Colonic mucosa (tissue), 4 donors: ENCODE results near the gene P3H4. TPM values are rescaled to one million over a fixed set of nuclear protein-coding genes. Genes with fewer than 3 reads are reported as not detected.
"Not testable (repeated sequence)": the region's sequence is repeated elsewhere in the genome, so short reads cannot be mapped to it uniquely, and the experiment has no call there.

ENCODE experiments used
- DNase-seq: peaks from one replicate; pipeline ENCODE4 v3.0.0-alpha.2; 2020
- H3K27ac ChIP-seq: fragments of 200-600 bp; one replicate; pipeline ENCODE4 v1.8.0; 2021
- H3K27me3 ChIP-seq: fragments of 200-600 bp; one replicate; pipeline ENCODE4 v1.8.0; 2021
- H3K36me3 ChIP-seq: fragments of 200-600 bp; one replicate; pipeline ENCODE4 v1.8.0; 2021
- H3K4me1 ChIP-seq: fragments of 200-600 bp; one replicate; pipeline ENCODE4 v1.8.0; 2021; ENCODE audit warnings: mild to moderate bottlenecking
- H3K4me3 ChIP-seq: fragments of 200-600 bp; one replicate; pipeline ENCODE4 v1.8.0; 2021
- H3K9ac ChIP-seq, 2 donors: one replicate each; pipeline ENCODE4 v1.7.0; 2013; ENCODE audit warnings: control low read depth in 2 of 2, low read depth in 2 of 2, low read length in 2 of 2
- H3K9me3 ChIP-seq: fragments of 200-600 bp; one replicate; pipeline ENCODE4 v1.8.0; 2021
- intact Hi-C: fragments of 100-400 bp; cut with DNase I; formaldehyde crosslinking; loops from one replicate; pipeline ENCODE4 v1.14.1; 2022
- total RNA-seq, 2 donors: library from RNA; stranded (reverse); fragmentation: NEBNext Ultra II Directional in 1 of 2; extraction: Animal tissue kit (Norgen Biotek cat#: 25700) in 1 of 2; gene quantifications; one replicate each; pipeline ENCODE4 v1.2.1, GENCODE V29; 2021
- TF ChIP-seq, protein P1 (sequence below): fragments of 200-600 bp; IDR thresholded peaks from one replicate; pipeline ENCODE4 v1.8.0; 2022; ENCODE audit warnings: antibody characterized with exemption, mild to moderate bottlenecking
- donor health status: healthy.
- donor health status: DM: no; HTN: no; CAD: no.
- donor health status: DM: no; HTN: no; CAD: no.

P3H4 gene
- total RNA-seq, 2 donors from 2014 or later = 8.5 to 16.7 TPM

DNA sequence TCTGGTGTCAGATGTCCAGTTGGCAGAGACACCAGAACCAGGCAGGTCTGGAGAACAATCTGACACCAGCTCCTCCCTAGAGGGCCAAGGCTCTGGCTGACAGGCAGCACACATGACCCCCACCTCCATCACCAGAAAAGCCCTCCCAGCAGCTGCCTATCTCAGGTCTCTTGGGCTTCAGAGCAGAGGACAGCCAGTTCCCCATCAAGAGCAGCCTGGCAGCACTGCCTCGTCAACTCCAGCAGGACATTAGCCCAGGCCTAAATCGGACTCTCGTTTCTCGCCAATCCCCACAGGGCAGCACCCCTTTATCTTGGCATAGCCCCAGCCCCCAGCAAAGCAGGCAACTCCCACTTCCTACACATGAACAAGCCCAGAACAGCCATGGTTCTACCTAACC is 29.6 kb downstream of the P3H4 start:
- DNase-seq = no peak
- peak overlapping the region in 1 of 2 donors; percentile 51 for H3K9ac ChIP-seq
- H3K27me3 ChIP-seq = no peaks in the 10 kb centered on the region
- TF ChIP-seq, protein P1, sequence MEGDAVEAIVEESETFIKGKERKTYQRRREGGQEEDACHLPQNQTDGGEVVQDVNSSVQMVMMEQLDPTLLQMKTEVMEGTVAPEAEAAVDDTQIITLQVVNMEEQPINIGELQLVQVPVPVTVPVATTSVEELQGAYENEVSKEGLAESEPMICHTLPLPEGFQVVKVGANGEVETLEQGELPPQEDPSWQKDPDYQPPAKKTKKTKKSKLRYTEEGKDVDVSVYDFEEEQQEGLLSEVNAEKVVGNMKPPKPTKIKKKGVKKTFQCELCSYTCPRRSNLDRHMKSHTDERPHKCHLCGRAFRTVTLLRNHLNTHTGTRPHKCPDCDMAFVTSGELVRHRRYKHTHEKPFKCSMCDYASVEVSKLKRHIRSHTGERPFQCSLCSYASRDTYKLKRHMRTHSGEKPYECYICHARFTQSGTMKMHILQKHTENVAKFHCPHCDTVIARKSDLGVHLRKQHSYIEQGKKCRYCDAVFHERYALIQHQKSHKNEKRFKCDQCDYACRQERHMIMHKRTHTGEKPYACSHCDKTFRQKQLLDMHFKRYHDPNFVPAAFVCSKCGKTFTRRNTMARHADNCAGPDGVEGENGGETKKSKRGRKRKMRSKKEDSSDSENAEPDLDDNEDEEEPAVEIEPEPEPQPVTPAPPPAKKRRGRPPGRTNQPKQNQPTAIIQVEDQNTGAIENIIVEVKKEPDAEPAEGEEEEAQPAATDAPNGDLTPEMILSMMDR = no peak
- no peaks in the 10 kb centered on the region for H3K36me3 ChIP-seq
- peaks cover 14% of the 10 kb centered on the region for H3K4me1 ChIP-seq
- H3K9me3 ChIP-seq = no peaks in the 10 kb centered on the region
- intact Hi-C loops = no loop called here
- peak overlapping the region; percentile 18 for H3K27ac ChIP-seq
- no peak overlapping the region for H3K4me3 ChIP-seq

DNA sequence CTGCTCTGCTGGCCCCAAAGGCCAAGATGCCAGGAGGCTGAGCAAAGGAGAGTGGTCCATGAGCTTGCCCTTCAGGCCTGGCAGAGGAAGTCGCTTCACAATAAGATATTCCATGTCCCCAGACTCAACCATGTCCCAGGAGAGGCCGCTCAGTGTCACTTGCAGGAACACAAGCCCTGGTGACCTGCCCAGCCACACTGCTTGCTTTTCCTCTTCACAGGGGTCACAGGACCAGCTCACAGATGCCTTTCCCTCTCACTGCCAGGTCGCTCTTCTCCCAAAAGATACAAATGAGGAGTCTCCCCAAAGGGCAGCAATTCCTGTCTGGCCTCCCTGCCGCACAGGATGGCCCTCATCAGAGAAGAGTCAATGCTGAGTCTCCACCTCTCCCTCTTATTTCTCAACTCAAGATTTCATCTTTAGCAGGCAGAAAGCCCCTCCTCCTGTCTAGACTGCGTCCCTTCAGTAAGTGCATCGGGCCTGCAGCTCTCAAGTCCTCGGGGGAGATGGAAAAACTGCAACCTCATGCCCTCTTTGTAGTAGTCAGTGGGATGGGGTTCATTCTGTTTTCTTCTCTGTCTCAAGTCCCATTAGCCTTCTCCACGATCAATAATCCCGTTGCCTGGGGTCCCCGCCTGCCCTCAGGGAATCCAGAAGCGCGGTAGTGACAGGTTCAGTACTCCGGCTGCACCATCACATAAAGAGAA is 30.2 kb downstream of the P3H4 start:
- H3K4me1 ChIP-seq = peaks cover 19% of the 10 kb centered on the region
- intact Hi-C loops = no loop called here

DNA sequence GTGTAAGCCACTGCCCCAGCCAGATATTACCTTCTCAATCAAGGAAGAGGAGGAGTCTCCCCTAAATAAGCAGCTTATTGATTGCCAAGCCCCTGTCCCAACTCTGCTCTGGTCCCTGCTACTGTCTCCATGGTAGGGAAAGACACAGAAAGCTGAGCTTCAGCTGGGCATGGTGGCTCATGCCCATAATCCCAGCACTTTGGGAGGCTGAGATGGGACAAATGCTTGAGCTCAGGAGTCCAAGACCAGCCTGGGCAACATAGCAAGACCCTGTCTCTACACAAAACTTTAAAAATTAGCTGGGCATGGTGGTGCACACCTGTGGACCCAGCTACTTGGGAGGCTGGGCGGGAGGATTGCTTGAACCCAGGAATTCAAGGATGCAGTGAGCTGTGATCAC is 31.8 kb downstream of the P3H4 start:
- DNase-seq = no peak
- Histone ChIP-seq H3K27me3 (no peaks in the 10 kb centered on the region), H3K4me3 (no peak overlapping the region), H3K27ac (no peak overlapping the region), H3K36me3 (no peaks in the 10 kb centered on the region), H3K4me1 (peaks cover 35% of the 10 kb centered on the region), H3K9me3 (no peaks in the 10 kb centered on the region), H3K9ac (no peak overlapping the region)
- intact Hi-C loops = no loop called here
- TF ChIP-seq, protein P1 = no peak

More for the DNA sequence above, 30.2 kb downstream of the P3H4 start:
- TF ChIP-seq, protein P1 = no peak
- H3K4me3 ChIP-seq = no peak overlapping the region
- H3K36me3 ChIP-seq = no peaks in the 10 kb centered on the region
- peak overlapping the region; percentile 18 for H3K27ac ChIP-seq
- no peaks in the 10 kb centered on the region for H3K9me3 ChIP-seq
- no peak for DNase-seq
- no peaks in the 10 kb centered on the region for H3K27me3 ChIP-seq
- H3K9ac ChIP-seq = peak overlapping the region in 1 of 2 donors; percentile 51

- DNase-seq = peak; percentile 80
- Histone ChIP-seq H3K27me3 (no peaks in the 10 kb centered on the region), H3K27ac (peak overlapping the region; percentile 95), H3K4me3 (no peak overlapping the region), H3K9me3 (no peaks in the 10 kb centered on the region), H3K36me3 (no peaks in the 10 kb centered on the region), H3K4me1 (peaks cover 52% of the 10 kb centered on the region), H3K9ac (peak overlapping the region in 1 of 2 donors; percentile 68)
- intact Hi-C loops = no loop called here
- TF ChIP-seq, protein P1 = no peak
Observed at GRCh38 chr17:41777574-41778188, 34.1 kb downstream of the P3H4 start.

DNA sequence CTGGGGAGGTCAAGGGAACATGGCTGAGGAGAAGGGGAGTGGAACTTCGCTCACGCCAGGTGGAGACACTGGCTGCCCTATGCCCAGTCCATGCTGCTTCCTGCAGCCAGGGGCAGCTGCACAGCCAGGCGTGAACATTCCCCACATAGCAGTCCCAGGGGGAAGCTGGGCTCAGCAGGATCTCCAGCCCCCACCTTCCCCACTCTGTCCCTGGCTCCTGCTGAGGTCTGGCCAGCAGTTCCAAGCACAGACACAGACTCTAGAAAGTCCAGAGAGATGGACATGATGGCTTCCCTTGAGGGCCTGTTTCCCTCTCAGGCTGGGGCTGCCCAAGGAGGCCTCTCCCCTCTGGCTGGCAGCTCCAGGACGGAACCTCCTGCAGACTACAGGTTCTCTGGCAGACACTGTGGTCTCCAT is 34.6 kb downstream of the P3H4 start:
- peaks cover 57% of the 10 kb centered on the region for H3K4me1 ChIP-seq
- DNase-seq = no peak
- H3K9me3 ChIP-seq = no peaks in the 10 kb centered on the region
- H3K27ac ChIP-seq = peak overlapping the region; percentile 95
- no peak overlapping the region for H3K4me3 ChIP-seq
- H3K36me3 ChIP-seq = no peaks in the 10 kb centered on the region
- TF ChIP-seq, protein P1 = peak; percentile 11
- intact Hi-C loops = no loop called here
- peak overlapping the region in 1 of 2 donors; percentile 68 for H3K9ac ChIP-seq
- H3K27me3 ChIP-seq = no peaks in the 10 kb centered on the region

GRCh38 chr17:41776262-41776900 is 35.4 kb downstream of the P3H4 start:
- H3K4me3 ChIP-seq, intact Hi-C loops, H3K27me3 ChIP-seq, H3K36me3 ChIP-seq, DNase-seq, H3K9me3 ChIP-seq: not testable (repeated sequence)
- Histone ChIP-seq H3K27ac (peak overlapping the region; percentile 95), H3K9ac (peak overlapping the region; percentile 44 to 76), H3K4me1 (peaks cover 65% of the 10 kb centered on the region)
